ENCODE results near the gene INA.
"Not testable (repeated sequence)": the region's sequence is repeated elsewhere in the genome, so short reads cannot be mapped to it uniquely, and the experiment has no call there.

Gene INA

GRCh38 chr10:103276896-103277712, at the start of gene INA:
Gene INA, plus strand, starts transcription at chr10:103277138. Its CDS starts 74 bp downstream, at chr10:103277212.
- DNase-seq, result peak; percentile 55

- DNase-seq, result no peak
Measured at GRCh38 chr10:103227416-103227815, 49.5 kb upstream of the INA start.

- no peak for DNase-seq
Measured at GRCh38 chr10:103231047-103231551, 45.8 kb upstream of the INA start.

- no peak for DNase-seq
Measured at GRCh38 chr10:103232131-103232673, 44.7 kb upstream of the INA start.

GRCh38 chr10:103232772-103233488, 44.0 kb upstream of the INA start:
- no peak for DNase-seq

- DNase-seq, result no peak
Measured at GRCh38 chr10:103235775-103236174, 41.2 kb upstream of the INA start.

- DNase-seq, result no peak
Measured at GRCh38 chr10:103238506-103239252, 38.3 kb upstream of the INA start.

GRCh38 chr10:103241262-103242011, 35.5 kb upstream of the INA start:
- DNase-seq, result peak; percentile 78

GRCh38 chr10:103244666-103245271, 32.2 kb upstream of the INA start:
- peak; percentile 88 for DNase-seq

- not testable (repeated sequence) for DNase-seq
Measured at GRCh38 chr10:103245587-103245986, 31.4 kb upstream of the INA start, which contains the start of gene RPEL1. Gene RPEL1, plus strand, starts transcription at chr10:103245887. Its CDS starts 110 bp downstream, at chr10:103245997.

GRCh38 chr10:103246324-103246723, 30.6 kb upstream of the INA start:
- DNase-seq, result no peak

GRCh38 chr10:103254113-103254512, 22.8 kb upstream of the INA start:
- DNase-seq, result no peak

- peak; percentile 48 for DNase-seq
Measured at GRCh38 chr10:103254538-103255325, 22.2 kb upstream of the INA start.

GRCh38 chr10:103256613-103257012, 20.3 kb upstream of the INA start:
- DNase-seq, result no peak

GRCh38 chr10:103257812-103258211, 19.1 kb upstream of the INA start:
- DNase-seq, result no peak

- not testable (repeated sequence) for DNase-seq
Measured at GRCh38 chr10:103258928-103259327, 18.0 kb upstream of the INA start.

GRCh38 chr10:103259989-103260388, 16.9 kb upstream of the INA start:
- DNase-seq, result no peak

- DNase-seq, result no peak
Measured at GRCh38 chr10:103262229-103262628, 14.7 kb upstream of the INA start.

GRCh38 chr10:103265717-103266329, 11.1 kb upstream of the INA start:
- DNase-seq, result peak; percentile 83

GRCh38 chr10:103273041-103273441, 3.9 kb upstream of the INA start:
- DNase-seq, result no peak
